ENCODE measurements around the gene B3GNT9.
"Not testable (repeated sequence)": the region's sequence is repeated elsewhere in the genome, so short reads cannot be mapped to it uniquely, and the experiment has no call there.

Gene B3GNT9

DNA sequence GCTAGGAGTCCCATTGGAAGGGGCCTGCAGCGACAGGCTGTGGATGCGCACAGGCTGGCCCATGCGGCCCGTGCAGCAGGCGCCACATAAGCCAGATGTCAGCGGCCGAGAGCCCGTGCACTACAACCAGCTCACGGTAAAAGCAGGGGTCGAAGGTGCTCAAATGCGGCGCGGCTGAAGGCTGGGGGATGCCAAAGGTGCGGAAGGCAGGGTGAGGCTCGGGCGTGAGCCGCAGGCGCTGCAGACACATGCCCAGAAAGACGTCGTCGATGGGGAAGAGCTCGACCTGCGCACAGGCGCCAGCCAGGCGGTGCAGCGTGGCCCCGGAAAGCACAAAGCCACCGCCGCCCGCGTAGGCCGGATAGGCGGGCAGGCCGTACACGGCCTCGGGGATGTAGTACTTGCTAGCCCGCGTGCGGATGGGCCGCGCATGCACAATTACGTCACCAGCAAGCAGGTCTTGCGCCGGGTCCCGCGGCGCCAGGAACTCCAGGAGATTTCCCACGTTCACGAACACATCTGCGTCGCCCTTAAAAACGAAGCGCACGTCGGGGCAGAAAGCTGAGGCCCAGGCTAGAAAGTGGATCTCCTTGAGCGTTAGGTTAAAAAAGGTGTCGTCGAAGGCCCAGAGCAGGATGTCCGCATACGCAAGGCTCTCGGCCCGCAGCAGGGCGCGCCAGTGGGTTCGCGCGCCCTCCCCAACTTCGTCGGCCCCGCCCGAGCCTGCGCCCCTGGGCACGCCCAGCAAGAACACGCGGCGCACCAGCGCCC lies 1.3 kb downstream of the B3GNT9 start:
- DNase-seq: no peak

DNA sequence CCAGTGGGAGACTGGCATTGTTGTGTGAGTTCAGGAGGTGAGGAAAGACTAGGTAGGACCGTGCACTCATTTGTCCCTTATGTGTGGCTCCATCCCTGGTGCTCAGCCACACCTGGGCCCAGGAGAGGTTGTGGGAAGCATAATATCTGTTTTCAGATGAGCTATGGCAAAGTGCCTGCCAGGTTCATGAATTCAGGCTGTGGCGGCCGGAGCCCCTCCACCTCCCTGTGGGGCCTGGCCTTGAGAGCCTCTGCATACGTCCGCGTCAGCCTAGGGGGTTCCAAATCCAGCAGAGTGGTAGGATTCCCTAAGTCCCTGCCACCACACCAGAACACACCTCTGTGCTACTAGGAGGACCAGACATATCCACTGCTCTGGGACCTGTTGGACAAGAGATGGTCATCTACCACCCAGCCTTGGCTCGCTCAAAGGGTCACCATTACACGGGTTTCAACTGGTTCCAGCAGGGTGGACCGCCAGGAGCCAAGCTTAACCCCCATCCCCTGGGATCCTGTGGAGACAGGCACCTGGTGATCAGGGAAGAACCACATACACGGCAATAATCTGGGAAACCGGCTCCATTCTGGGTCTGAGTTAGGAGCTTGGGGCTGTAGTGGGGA lies 2.0 kb downstream of the B3GNT9 start:
- no peak for DNase-seq

DNA sequence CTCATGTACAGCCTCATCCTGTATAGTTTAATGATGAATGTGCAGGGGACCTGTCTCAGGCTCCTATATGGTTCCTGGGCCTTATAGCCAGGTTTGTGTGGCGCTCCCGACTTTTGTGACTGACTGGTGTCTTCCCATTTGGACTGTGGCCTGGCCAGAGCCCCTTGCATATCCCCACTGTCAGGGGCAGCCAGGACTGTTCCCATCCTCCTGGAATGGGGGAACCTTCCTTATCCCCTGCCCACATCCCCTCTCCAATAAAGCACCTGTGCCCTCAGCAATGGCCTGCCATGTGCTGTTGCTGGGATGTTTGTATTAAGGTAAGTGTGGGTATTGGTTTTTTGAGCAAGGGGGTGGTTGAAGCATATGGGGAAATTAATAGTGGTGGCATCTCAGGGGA lies 2.6 kb downstream of the B3GNT9 start:
- DNase-seq: no peak

DNA sequence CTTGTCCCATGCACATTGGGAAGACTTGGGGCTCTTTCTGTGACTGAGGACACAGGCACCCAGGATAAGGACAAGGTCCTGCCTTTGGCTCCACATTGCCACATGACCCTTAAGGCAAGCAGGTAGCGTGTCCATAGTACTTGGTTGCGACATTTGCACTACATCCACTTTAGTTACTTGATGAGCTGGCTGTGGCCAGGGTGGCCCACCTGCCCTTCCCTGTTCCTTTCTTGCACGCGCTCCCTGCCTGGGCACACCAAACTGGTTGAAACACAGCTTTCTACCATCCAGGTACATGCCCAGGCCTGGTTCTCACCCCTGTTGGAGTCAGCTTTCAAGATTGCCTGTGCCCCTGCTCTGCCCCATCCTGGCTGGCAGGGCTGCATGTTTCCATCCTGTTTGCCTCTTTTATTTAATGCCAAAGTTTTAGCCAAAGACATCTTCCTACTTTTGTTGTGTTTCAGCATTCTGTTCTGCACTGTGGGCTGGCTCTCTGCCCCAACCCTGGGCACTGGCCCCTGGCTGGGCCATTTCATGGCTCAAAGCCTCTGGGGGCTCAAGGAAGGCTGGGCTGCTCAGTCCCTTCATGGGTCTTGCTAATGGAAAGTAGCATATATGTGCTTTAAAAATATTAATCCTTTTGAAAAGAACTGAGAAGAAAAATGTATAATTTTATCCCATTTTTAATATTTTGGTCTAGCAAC lies 3.2 kb downstream of the B3GNT9 start:
- no peak for DNase-seq

DNA sequence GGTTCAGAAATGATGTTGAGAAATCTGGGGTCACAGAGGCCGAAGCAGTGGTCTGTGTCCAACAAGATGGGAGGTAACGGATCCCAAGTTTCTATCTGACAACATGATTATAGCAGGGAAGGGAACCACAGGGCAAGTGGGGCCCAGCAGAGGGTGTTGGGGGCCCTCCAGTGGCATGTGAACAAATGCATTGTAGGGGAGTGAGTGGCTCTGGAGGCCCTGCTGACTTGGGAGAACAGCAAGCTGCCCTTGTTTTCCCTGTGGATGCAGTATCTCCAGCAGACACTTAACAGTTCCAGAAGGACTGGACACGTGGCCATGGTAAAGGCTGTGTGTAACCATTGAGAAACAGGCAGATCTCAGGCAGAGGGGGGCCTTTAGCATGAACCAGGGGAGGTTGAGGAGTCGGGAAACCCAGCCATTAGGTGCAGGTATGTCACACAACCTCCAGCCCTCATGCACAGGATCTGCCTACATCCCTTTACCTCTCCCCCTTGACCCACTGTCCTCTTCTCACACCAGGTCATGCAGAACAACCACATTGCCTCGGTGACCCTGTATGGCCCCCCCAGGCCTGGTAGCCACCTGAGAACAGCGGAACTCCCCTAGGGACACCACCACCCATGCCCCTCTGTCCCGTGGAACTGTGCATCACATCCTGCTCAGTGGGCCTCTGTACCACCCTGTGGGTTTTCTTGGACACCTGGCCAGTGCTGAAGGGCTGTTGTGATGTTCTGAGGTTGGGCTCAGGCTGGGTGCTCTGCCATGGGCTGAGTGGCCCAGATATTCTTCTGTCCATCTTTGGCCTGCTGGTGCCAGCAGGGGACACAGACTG lies 4.1 kb downstream of the B3GNT9 start:
- no peak for DNase-seq

DNA sequence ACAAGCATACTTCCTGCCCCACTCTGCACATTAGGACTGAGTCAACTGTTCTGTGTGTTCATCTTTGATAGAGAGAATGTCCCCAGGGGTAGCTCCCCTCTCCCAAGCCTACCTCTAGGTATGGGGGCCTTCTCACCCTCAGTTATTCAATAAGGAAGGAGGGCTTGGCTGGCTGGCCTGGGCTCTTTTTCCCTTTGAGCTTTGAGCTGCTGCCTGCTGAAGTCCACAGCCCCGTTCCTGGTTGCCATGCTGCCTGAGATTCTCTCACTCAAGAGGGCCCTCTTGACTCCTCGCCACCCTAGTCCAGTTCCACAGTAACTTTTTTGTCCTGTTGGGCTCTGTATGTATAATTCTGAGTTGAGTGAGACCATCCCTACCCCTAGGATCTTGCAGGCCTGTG lies 5.1 kb downstream of the B3GNT9 start:
- no peak for DNase-seq

DNA sequence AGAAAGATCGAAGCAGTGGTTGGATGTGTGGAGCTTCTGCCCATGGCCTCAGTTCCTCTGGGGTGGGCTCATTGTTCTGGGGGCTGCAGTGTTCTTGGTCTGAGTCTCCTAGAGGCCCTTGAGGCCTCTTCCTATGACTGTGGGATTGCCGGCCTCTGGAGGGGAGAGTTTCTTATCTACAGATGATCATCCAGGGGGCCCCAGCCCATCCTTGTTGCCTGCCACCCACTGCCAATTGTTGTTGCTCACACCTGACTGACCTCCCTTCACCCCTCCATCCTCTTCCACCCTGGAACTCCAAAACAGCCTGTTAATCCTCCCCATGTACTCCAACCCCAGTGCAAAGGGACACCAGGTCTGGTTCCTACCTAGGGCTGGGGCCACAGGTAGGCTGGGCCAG lies 5.9 kb downstream of the B3GNT9 start:
- no peak for DNase-seq

DNA sequence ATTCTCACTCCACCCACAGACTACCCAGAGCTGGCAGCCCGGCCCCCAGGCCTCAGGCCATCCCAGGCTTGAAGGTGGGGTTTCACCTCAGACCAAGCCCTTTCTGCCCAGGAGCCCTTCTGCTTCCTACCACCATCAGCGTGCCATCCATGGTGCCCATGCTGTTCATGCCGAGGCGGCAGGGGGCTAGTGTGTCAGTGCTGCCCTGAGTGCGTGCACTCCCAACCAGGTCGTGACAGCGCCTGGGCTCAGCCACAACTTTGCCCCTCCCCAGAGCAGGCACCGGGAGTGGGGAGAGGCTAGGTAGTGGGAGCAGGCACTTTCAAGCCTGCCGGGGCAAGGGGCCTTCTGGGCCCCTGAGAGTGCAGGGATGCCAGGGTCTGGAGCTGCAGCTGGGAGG lies 8.5 kb downstream of the B3GNT9 start:
- DNase-seq: no peak

DNA sequence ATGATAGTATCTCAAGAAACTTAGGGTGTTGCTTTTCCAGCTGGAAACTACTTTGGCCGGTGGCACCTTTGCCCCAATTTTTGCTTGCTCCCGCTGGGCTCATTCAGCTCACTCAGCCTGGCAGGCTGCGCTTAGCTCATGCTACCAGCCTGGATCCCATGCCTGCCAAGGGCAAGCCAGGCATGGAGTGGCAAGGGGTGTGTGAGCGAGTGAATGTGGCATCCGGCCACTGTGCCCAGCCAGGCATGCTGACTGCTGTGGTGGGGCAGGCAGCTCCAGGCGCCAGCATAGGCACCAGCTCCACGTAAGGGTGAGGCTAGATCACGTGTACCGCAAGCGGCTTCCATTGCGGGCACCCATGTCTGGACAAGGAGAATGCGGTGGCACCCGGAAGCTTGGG lies 9.4 kb downstream of the B3GNT9 start:
- no peak for DNase-seq

DNA sequence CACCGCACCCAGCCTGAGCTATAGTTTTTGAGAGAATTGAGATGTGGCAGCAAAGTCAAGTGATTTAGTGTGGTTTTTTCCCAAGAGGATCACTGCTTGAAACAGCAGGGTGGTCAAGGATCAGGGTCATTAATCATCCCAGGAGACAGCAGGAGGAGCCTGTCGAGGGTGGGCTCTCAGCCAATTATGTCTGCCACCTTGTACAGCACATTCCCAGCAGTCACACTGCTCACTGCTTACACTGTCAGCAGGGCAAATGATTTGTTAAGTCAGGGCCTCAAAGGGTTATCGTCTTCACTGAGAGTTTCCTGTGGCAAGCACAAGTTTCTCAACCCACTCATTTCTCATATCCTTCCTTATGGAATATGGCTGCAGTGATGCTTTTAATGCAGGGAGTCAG lies 13.2 kb downstream of the B3GNT9 start:
- DNase-seq: no peak

DNA sequence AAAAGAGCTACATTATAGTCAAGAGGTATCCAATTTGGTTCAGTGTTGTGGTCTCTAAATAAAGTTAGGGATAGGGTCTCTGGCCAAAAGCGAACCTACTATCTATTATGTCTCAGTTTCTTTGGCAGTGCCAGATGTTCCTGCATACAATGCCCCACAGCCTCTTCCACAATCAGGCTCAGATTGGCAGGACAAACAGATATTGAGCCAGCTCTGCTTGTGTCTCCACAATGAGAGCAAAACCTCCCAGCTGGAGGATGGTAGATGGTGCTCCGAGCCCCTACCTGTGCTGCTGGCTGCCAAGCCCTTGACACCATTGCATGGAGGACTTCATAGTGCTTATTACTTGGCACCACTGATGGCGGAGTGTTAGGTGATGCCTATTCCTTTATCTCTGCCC lies 21.4 kb downstream of the B3GNT9 start:
- DNase-seq: no peak

DNA sequence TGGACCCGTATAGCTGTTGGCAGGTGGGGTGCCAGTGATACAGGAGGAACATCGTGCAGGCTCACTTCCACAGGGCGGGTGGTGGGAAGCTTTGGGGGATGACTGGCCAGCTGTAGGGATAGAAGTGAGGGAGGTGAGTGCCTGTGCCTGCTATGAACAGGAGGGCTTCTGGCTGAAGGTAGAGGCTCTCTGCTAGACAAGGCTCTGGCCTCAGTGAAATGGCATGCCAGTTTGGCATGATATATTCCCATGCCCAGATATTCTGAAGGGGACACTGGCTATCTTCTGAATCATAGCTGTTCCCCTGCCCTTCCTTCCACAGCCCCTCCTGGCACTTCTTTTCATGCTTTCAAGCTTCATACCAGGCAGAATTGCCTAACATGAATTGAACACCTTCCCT lies 21.9 kb downstream of the B3GNT9 start:
- no peak for DNase-seq

DNA sequence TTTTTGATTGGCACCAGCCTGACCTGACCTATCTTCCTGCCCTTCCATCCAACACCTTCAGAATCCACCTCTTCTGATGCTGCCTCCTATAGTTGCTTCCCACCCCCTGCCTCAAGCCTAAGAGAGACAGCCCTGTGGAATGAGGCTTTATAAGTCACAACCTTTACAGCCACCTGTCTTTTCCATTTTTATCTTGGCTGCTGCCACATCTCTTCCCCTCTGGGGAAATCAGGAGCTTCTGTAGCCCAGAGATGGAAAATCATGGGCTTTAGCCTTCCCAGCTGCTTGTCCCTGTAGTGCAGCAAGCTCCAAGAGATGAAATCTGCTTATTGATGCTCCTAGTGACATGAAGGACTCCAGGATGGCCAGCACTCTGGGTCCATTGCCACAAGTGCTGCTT lies 22.4 kb downstream of the B3GNT9 start:
- DNase-seq: no peak

DNA sequence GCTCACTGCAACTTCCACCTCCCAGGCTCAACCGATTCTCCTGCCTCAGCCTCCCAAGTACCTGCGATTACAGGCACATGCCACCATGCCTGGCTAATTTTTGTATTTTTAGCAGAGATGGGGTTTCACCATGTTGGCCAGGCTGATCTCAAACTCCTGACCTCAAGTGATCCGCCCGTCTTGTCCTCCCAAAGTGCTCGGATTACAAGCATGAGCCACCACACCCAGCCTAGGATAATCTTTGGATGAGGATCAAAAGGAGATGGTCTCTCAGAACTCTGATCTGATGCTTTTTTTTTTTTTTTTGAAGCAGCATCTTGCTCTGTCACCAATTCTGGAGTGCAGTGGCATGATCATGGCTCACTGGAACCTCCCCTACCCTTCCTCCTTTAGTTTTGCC lies 28.0 kb downstream of the B3GNT9 start:
- DNase-seq: not testable (repeated sequence)

DNA sequence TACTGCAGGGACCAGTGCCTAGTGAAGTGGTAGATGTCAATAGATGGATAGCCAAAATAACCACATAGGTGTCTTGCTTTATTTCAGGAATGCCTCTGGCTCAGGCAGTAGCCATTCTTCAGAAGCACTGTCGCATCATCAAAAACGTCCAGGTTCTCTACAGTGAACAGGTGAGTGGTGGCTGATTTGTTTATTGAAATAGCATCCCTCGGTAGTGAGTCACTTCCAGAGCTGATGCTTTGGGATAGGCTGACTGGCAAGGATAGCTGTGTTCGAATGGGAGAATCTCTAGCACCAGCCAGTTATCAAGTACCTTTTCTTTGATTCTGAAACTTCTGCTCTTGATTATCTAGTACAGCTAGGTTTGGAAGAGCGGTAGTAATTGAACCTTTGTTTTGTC lies 30.8 kb downstream of the B3GNT9 start:
- DNase-seq: no peak

DNA sequence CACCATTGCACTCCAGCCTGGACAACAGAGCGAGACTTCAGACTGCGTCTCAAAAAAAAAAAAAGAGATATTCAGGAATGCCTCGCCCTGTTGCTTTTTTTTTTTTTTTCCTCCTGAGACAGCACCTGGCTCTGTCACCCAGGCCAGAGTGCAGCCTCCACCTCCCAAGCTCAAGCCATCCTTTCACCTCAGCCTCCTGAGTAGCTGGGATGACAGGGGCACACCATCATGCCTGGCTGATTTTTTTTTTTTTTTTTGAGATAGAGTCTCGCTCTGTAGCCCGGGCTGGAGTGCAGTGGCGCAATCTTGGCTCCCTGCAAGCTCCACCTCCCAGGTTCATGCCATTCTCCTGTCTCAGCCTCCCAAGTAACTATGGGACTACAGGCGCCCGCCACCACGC lies 33.1 kb downstream of the B3GNT9 start:
- DNase-seq: no peak

DNA sequence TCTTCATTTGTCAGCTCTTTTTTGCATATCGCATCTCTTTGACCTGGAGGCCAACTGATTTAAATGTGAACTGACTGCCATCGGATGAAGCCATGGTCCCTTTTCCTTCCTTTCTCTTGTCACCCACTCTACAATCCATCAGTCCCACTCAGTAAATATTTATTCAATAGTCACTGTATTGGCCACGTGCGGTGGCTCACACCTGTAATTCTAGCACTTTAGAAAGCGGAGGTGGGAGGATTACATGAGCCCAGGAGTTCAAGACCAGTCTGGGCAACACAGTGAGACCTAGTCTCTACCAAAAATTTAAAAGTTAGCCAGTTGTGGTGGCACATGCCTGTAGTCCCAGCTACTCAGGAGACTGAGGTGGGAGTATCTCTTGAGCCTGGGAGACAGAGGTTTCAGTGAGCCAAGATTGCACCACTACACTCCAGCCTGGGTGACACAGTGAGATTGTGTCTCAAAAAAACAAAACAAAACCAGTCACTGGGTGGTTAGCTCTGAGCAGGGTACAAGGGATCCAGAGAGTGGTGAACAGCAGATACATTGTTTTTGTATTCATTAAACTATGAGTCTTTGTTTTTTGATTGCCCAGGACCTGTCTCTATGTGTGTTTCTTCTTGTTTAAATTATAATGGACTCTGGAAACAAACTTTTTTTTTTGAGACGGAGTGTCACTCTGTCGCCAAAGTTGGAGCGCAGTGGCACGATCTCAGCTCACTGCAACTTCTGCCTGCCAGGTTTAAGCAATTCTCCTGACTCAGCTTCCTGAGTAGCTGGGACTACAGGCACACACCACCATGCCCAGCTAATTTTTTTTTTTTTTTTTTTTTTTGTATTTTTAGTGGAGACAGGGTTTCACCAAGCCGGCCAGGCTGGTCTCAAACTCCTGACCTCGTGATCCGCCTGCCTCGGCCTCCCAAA lies 34.1 kb downstream of the B3GNT9 start:
- DNase-seq: peak; percentile 42

DNA sequence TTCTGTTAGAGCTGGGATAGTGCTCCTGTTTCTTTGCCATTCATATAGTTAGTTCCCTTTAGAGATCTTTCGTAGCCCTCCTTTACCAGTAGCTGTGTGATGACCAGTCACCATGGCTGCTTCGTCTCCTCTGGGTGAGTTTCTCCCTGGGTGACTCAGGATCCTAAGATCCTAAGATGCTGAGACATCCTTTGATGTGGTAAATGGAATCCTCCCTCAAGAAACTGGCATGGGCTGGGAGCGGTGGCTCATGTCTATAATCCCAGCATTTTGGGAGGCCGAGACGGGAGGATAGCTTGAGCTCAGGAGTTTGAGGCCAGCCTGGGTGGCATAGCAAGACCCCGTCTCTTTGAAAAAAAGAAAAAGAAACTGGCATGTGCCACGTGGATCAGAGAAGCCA lies 35.2 kb downstream of the B3GNT9 start:
- no peak for DNase-seq

DNA sequence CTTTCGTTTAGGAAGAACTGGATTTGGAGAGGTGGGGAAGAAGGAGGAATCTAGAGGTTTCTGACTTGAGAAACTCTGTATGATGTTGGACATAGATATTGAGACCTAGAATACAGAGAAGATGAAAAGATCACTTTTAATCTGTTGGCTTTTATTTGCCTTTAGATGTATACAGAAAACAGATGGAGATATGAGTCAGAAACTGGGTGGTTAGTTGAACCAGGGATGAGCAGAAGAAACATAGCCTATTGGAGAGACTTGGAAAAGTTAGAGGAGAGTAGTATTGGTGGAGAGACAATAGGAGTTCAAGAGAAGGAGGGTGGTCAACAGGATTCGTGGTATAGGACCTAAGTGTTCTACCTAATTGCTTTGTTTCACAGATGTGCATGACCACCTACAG lies 36.0 kb downstream of the B3GNT9 start:
- no peak for DNase-seq

DNA sequence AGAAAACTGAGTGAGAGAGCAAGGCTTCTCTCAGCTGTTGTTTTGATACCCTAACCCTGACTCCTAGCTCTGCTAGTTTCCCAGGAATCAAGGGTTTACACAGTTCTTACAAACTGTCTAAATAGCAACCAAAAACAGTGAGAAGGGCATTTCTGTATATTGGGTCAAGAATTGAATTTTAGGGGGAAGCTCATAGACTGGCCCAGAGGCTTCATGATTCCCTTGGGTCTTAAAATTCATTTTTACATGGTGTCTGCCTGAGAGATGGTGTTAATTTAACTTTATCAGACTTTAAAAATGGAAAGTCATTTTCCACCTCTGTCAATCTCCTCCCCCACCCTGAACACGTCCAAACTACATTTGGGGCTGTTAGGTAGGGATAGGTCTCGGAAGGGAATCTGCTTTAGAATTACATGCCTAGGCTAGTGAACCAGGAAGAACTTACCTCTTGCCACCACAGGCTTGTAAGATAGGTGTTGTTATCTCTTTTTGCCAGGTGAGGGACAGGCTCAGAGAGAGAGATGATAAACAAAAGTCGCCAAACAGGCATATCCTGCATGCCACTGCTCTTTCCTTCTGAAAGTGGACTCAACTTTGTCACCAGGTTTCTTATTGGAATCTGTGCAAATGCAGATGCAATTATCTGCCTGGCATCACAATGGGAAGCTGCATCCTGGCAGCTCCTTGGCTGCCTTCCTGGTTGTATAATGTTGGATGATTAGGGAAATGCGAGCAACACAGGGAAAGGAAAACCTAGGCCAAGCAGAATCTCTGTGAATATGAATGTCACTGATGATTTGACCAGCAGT lies 38.0 kb downstream of the B3GNT9 start:
- DNase-seq: no peak

DNA sequence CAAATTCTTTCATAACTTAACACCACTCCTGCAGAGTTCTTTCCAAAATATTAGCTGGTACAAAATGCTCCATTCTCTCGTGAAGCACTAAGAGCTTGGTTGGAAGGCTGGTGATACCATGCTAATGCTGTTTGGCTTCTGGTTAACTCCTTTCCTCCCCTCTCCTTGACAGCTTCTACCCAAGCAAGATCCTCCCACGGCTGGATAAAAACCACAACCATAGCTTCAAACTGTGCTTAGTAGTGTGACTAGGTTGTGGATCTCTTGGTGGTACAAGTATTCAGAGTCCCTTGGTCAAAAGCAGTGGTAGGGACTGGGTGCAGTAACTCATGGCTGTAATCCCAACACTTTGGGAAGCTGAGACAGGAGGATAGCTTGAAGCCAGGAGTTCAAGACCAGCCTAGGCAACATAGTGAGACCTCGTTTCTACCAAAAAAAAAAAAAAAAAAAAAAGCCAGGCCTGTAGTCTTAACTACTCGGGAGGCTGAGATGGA lies 38.8 kb downstream of the B3GNT9 start:
- no peak for DNase-seq
